GM12875 (cell line): ENCODE data around the gene SLC9A3.

Source experiments
- H3K4me3 ChIP-seq: one replicate; pipeline ENCODE4 v1.5.1; 2011; ENCODE audit warnings: low read depth, low read length, control low read depth
- CTCF ChIP-seq: IDR thresholded peaks from 2 replicates; pipeline ENCODE4 v1.5.1; 2011; ENCODE audit warnings: low read depth, mild to moderate bottlenecking, control low read depth, inconsistent platforms, low read length, moderate library complexity, borderline replicate concordance; ENCODE audit not compliant: insufficient read depth

The SLC9A3 gene

DNA sequence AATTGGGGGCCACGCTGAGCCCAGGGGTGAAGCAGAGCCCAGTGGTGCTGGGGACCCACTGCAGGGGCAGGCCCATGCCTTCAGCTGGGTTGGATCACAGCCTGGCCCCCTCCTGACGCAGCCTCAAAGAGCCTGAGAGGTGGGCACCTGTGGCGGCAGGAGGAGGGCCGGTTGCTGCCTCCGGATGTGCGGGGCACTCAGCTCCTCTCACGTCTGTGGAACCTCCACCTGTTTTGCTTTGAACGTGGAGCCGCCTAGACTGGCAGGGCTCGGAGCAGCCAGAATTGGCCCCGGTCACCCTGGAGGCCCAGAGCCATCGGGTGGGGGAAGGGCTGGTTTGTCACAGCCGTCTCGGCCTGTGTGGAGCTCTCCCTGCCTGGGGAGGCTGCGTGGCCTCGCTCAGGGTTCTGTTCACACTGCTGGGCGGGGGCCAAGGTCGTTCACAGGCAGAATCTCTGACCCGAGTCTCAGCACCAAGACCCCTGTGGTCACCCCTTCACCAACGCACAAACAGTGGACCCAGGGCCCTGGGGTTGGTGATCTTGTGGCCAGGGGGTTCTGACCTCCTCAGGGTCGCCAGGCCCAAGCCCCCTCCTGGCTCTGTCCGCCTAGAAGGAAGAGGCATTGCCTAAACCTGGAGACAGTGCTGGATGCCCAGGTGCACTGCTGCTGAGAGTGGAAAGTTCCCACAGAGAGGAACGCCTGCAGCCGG lies 9.2 kb upstream of the SLC9A3 start:
- H3K4me3 ChIP-seq = no peak overlapping the region
- TF ChIP-seq CTCF = no peak

DNA sequence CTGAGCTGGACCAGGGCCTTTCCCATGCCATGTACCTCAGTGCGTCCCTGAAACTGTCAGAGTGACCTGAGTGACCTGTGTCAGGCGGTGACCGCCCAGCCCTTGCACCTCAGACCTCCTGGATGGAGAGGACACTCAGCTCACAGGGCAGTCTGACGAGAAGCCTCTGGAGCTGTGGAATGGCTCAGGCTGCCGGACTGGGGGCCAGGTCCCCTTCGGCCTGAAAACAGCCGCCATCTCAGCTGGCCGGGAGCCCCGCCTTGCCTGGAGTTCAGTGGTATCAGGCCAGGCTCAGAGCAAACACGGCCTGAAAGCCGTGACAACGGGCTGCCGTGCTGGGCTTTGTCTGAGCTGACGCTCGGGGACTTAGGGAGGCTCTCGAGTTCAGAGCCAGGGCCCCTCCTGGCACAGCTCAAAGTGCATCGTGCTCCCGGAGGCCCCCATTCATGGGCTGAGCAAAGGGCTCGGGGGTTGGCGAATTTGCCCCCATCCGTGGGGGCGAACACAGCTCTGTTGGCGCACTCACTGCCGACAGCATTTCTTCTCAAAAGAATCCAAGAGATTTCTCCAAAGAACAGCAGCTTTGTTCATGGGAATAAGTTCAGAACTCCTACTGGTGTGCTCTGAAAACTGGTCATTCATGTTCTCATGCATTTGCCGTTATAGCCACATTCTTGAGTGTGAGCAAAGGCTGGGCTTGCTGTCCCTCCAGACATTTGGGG lies 8.4 kb upstream of the SLC9A3 start:
- H3K4me3 ChIP-seq = no peak overlapping the region
- TF ChIP-seq CTCF = no peak

- TF ChIP-seq CTCF = no peak
Measured at GRCh38 chr5:531749-532315, 7.6 kb upstream of the SLC9A3 start.

GRCh38 chr5:531101-531748 lies 7.0 kb upstream of the SLC9A3 start:
- no peak for TF ChIP-seq CTCF
- H3K4me3 ChIP-seq = no peak overlapping the region

More at GRCh38 chr5:531749-532315, 7.6 kb upstream of the SLC9A3 start:
- no peak overlapping the region for H3K4me3 ChIP-seq

DNA sequence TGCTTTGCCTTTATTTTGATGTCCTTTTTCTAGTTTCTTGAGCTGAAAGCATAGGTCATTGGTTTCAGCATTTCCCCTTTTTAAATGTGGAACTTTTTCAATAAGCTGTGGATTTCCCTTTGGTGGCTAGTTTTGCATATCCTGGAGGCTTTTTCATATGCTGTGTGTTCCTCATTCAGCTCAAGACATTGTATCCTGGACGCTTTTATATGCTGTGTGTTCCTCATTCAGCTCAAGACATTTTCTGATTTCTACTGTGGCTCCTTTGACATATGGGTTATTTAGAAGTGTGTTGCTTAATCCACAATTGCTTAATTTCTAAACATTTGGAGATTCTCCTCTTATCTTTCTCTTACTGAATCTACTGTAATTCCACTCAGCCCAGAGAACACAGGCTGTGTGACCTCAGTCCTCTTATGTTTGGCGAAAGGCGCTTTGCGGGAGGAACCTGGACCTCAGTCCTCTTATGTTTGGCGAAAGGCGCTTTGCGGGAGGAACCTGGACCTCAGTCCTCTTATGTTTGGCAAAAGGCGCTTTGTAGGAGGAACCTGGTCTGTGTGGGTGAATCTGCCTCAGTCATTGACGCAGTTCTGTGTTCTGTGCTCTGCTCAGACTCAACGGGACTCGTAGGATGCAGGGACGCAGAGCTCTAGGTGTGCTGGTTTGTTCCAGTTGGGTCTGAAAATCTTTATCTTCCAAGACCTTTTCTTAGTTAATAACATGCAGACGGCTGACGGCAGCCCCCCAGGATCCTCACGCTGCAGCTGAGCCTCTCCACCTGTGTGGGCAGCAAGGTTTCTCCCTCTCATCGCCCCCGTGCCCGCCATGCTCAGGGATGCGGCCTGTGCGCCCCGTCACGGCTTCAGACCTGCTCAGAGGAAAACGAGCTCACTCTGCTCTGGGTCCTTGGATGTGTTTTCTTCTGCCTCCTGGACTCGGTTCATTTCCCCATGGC lies 6.0 kb upstream of the SLC9A3 start:
- TF ChIP-seq CTCF = no peak
- H3K4me3 ChIP-seq = no peak overlapping the region
